GM12878 (cell line): ENCODE results near the gene SNRPF. TPM values are rescaled to one million over a fixed set of nuclear protein-coding genes. Genes with fewer than 3 reads are reported as not detected.
"Not testable (repeated sequence)": the region's sequence is repeated elsewhere in the genome, so short reads cannot be mapped to it uniquely, and the experiment has no call there.

Source experiments
- ATAC-seq: fragments of 200-7000 bp; cut with Tn5 transposase; 3 replicates; pipeline ENCODE4 v1.9.1; 2020; ENCODE audit warnings: mild to moderate bottlenecking, moderate library complexity
- BruUV-seq: library from RNA; stranded (reverse); fragments of 400-500 nt; replicated peaks from 2 replicates; lab custom pipeline; 2021; lab: Mats Ljungman, UMichigan
- CTCF ChIA-PET: fragments of 300-600 bp; sonication (Branson Sonifier 250); formaldehyde crosslinking; extraction: SDS; loops from one replicate; lab custom pipeline; 2021; ENCODE audit warnings: inconsistent platforms; lab: Yijun Ruan, JAX
- POLR2A ChIA-PET: fragments of 350-600 bp; formaldehyde crosslinking; extraction: SDS; loops from one replicate; lab custom pipeline; 2021; ENCODE audit warnings: inconsistent platforms; lab: Charles Lee
- RAD21 ChIA-PET: fragments of 300-600 bp; sonication (Branson Sonifier 250); formaldehyde crosslinking; loops from one replicate; lab custom pipeline; 2023; ENCODE audit warnings: antibody characterized with exemption; ENCODE audit not compliant: unreplicated experiment; lab: Charles Lee
- SMC1A ChIA-PET: fragments of 300-600 bp; sonication (Branson Sonifier 250); formaldehyde crosslinking; loops from one replicate; lab custom pipeline; 2023; ENCODE audit not compliant: unreplicated experiment, uncharacterized antibody; lab: Charles Lee
- DNase-seq: peaks from one replicate; pipeline ENCODE4 v3.0.0-alpha.2; 2011; ENCODE audit warnings: low read depth, low spot score
- FAIRE-seq: peaks from 3 replicates; lab custom pipeline; 2011; peaks lifted over from hg19 to GRCh38; lab: Jason Lieb, UNC
- H2AFZ ChIP-seq: 2 replicates; pipeline ENCODE4 v1.6.0; 2011; ENCODE audit warnings: low read depth, low read length, control low read depth; ENCODE audit not compliant: control insufficient read depth
- H3K27ac ChIP-seq: 2 replicates; pipeline ENCODE4 v1.5.1; 2011; ENCODE audit warnings: control low read depth; ENCODE audit not compliant: control insufficient read depth, insufficient read depth
- H3K27me3 ChIP-seq, 2 experiments: replicated peaks in 1 of 2; 2 replicates each; pipeline versions ENCODE4 v1.6.0 to v1.6.1; 2011; ENCODE audit warnings: low read length in 1 of 2; ENCODE audit not compliant: control insufficient read depth in 2 of 2, insufficient read depth in 2 of 2
- H3K36me3 ChIP-seq, 2 experiments: 2 replicates each; pipeline ENCODE4 v1.5.1; 2011; ENCODE audit warnings: low read length in 1 of 2; ENCODE audit not compliant: control insufficient read depth in 2 of 2, insufficient read depth in 2 of 2
- H3K4me1 ChIP-seq: 2 replicates; pipeline ENCODE4 v1.6.1; 2011; ENCODE audit warnings: mild to moderate bottlenecking, low read length, moderate library complexity, mixed read lengths; ENCODE audit not compliant: control insufficient read depth, insufficient read depth
- H3K4me2 ChIP-seq: 2 replicates; pipeline ENCODE4 v1.6.0; 2011; ENCODE audit warnings: control low read depth; ENCODE audit not compliant: control insufficient read depth, insufficient read depth
- H3K4me3 ChIP-seq: fragments of 200-600 bp; sonication (generic); 2 replicates; pipeline ENCODE4 v1.5.1; 2016
- H3K79me2 ChIP-seq: 2 replicates; pipeline ENCODE4 v1.6.0; 2011; ENCODE audit warnings: low read length; ENCODE audit not compliant: control insufficient read depth, insufficient read depth
- H3K9ac ChIP-seq: 2 replicates; pipeline ENCODE4 v1.8.0; 2011; ENCODE audit warnings: low read length, control low read depth, mixed read lengths; ENCODE audit not compliant: control insufficient read depth, insufficient read depth
- H3K9me3 ChIP-seq: replicated peaks from 3 replicates; pipeline ENCODE4 v1.5.1; 2011; ENCODE audit warnings: mild to moderate bottlenecking, low read length; ENCODE audit not compliant: control insufficient read depth, insufficient read depth
- H4K20me1 ChIP-seq: 2 replicates; pipeline ENCODE4 v1.6.0; 2011; ENCODE audit not compliant: control insufficient read depth, insufficient read depth
- CREM ChIP-seq: IDR thresholded peaks from 2 replicates; pipeline ENCODE4 v1.6.1; 2014; ENCODE audit warnings: antibody characterized with exemption, low read depth
- NFIC ChIP-seq: IDR thresholded peaks from 2 replicates; pipeline ENCODE4 v1.6.1; 2012; ENCODE audit warnings: low read depth, mild to moderate bottlenecking, inconsistent platforms, low read length, moderate library complexity
- RUNX3 ChIP-seq: IDR thresholded peaks from 2 replicates; pipeline ENCODE4 v1.6.1; 2012; ENCODE audit warnings: low read length, inconsistent platforms
- SREBF2 ChIP-seq: IDR thresholded peaks from 2 replicates; pipeline ENCODE4 v1.6.1; 2012; ENCODE audit warnings: mild to moderate bottlenecking, low read length
- TARDBP ChIP-seq: IDR thresholded peaks from 2 replicates; pipeline ENCODE4 v1.6.1; 2016; ENCODE audit warnings: borderline replicate concordance
- WGBS: methylation state at CpG from one replicate; pipeline ENCODE4 v1.1.6; 2016; ENCODE audit warnings: low lambda C conversion rate; ENCODE audit not compliant: insufficient replicate concordance, insufficient coverage; ENCODE audit errors: missing lambda C conversion rate; 5-methylcytosine and 5-hydroxymethylcytosine counted together
- in situ Hi-C: fragments of 300-500 bp; cut with MboI; formaldehyde crosslinking; loops from 9 replicates; pipeline ENCODE4 v1.14.3; 2018; ENCODE audit warnings: mixed read lengths
- intact Hi-C: fragments of 100-400 bp; cut with micrococcal nuclease; formaldehyde crosslinking; loops from one replicate; pipeline ENCODE4 v1.14.2; 2022; ENCODE audit not compliant: unreplicated experiment
- polyA plus RNA-seq, 11 experiments: library from polyadenylated mRNA; depleted of rRNA in 4 of 11; unstranded in 6 of 11; stranded (reverse) in 5 of 11; fragments of >200 nt; fragmentation: Nextera tagmentation in 4 of 11; fragmentation: Illumina TruSeq in 1 of 11; extraction: Ambion mirVana in 4 of 11; extraction: Trizol in 1 of 11; gene quantifications; 1 replicate in 1 of 11; 2 replicates in 10 of 11; pipeline versions ENCODE4 v1.2.1 to v1.2.3, GENCODE V29; 2011 to 2016; ENCODE audit warnings: inconsistent platforms in 2 of 11, missing spikeins in 2 of 11, low read depth in 1 of 11
- total RNA-seq, 4 experiments: library from RNA; depleted of rRNA in 3 of 4; stranded (reverse); fragments of >200 nt in 3 of 4; fragmentation: Illumina TruSeq in 1 of 4; extraction: Trizol in 1 of 4; gene quantifications; 2 replicates each; pipeline versions ENCODE4 v1.2.1 to v1.2.3, GENCODE V29; 2013 to 2021
- TF ChIP-seq, protein P1 (sequence below): fragments of 450-650 bp; formaldehyde crosslinking; IDR thresholded peaks from 2 replicates; pipeline ENCODE4 v1.4.0; 2022; ENCODE audit warnings: mild to moderate bottlenecking, moderate library complexity
- TF ChIP-seq, protein P2 (sequence below): IDR thresholded peaks from 2 replicates; pipeline ENCODE4 v1.6.1; 2011; ENCODE audit warnings: low read depth, low read length, improper control_type of control experiment, borderline replicate concordance

SNRPF gene
- total and polyA plus RNA-seq, 10 of the 15 experiments (the other 5 are each of a cell fraction or from before 2014, with no cell fraction given) = 36.5 to 204 (median 77.9) TPM

DNA sequence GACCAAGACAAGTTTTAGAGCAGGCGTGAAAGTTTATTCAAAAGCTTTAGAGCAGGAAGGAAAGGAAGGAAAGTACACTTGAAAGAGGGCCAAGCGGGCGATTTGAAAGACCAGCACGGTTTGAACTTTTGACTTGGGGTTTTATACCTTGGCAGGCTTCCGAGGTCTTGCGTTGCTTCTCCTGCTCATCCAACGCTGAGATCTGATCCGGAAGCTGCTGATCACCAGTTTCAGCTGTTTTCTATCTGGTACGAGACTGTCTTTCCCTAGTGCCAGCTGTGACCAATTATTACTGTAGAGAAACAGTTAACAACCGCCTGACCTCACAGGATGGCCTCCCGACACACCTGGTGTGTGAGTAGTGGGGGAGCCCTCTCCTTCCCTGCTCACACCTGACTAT, 20.6 kb upstream of the SNRPF start:
- Histone ChIP-seq H3K4me3 (no peak overlapping the region), H3K27ac (no peak overlapping the region), H3K27me3 (peaks cover 0 to 3% of the 10 kb centered on the region in 2 experiments; a peak in 1 of 4 replicates), H3K4me1 (no peaks in the 10 kb centered on the region), H3K36me3 (no peaks in the 10 kb centered on the region), H3K79me2 (no peaks in the 10 kb centered on the region), H4K20me1 (no peaks in the 10 kb centered on the region), H2AFZ (no peak overlapping the region; the same call in 1 of the 2 replicates), H3K9ac (no peak overlapping the region), H3K9me3 (no peaks in the 10 kb centered on the region), H3K4me2 (no peak overlapping the region)
- CTCF ChIA-PET = no interaction called here
- POLR2A ChIA-PET = no interaction called here
- FAIRE-seq = no peak
- DNase-seq = no peak
- intact Hi-C loops (no loop called here), in situ Hi-C loops (no loop called here)
- SMC1A ChIA-PET = no interaction called here
- no peak for TF ChIP-seq SREBF2
- TF ChIP-seq, protein P1, sequence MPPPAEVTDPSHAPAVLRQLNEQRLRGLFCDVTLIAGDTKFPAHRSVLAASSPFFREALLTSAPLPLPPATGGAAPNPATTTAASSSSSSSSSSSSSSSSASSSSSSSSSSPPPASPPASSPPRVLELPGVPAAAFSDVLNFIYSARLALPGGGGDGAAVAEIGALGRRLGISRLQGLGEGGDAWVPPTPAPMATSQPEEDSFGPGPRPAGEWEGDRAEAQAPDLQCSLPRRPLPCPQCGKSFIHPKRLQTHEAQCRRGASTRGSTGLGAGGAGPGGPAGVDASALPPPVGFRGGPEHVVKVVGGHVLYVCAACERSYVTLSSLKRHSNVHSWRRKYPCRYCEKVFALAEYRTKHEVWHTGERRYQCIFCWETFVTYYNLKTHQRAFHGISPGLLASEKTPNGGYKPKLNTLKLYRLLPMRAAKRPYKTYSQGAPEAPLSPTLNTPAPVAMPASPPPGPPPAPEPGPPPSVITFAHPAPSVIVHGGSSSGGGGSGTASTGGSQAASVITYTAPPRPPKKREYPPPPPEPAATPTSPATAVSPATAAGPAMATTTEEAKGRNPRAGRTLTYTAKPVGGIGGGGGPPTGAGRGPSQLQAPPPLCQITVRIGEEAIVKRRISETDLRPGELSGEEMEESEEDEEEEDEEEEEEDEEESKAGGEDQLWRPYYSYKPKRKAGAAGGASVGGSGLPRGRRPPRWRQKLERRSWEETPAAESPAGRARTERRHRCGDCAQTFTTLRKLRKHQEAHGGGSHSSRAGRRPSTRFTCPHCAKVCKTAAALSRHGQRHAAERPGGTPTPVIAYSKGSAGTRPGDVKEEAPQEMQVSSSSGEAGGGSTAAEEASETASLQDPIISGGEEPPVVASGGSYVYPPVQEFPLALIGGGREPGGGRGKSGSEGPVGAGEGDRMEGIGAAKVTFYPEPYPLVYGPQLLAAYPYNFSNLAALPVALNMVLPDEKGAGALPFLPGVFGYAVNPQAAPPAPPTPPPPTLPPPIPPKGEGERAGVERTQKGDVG = no peak
- TF ChIP-seq, protein P2, sequence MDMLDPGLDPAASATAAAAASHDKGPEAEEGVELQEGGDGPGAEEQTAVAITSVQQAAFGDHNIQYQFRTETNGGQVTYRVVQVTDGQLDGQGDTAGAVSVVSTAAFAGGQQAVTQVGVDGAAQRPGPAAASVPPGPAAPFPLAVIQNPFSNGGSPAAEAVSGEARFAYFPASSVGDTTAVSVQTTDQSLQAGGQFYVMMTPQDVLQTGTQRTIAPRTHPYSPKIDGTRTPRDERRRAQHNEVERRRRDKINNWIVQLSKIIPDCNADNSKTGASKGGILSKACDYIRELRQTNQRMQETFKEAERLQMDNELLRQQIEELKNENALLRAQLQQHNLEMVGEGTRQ = no peak
- TF ChIP-seq CREM = no peak
- TF ChIP-seq RUNX3 = no peak
- TF ChIP-seq TARDBP = no peak
- no peak for TF ChIP-seq NFIC
- no peak for ATAC-seq
- BruUV-seq = no TSS peak
- 0% methylated on average over 11 of the region's 11 CpGs for WGBS
- RAD21 ChIA-PET = no interaction called here

DNA sequence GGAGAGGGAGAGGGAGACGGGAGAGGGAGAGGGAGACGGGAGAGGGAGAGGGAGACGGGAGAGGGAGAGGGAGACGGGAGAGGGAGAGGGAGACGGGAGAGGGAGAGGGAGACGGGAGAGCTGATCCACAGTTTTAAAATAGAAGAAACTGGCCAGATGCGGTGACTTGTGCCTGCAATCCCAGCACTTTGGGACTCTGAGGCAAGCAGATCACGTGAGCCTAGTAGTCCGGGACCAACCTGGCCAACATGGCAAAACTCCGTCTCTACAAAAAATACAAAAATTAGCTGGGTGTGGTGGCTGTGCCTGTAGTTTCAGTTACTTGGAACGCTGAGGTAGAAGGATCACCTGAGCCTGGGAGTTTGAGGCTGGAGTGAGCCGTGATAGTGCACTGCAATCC, 16.3 kb upstream of the SNRPF start:
- ATAC-seq, H3K36me3 ChIP-seq, H3K27me3 ChIP-seq, H3K9me3 ChIP-seq, DNase-seq, H3K79me2 ChIP-seq, H3K9ac ChIP-seq, H2AFZ ChIP-seq, RAD21 ChIA-PET, POLR2A ChIA-PET, BruUV-seq, in situ Hi-C loops, FAIRE-seq, H4K20me1 ChIP-seq, H3K4me1 ChIP-seq, H3K4me2 ChIP-seq, intact Hi-C loops, H3K27ac ChIP-seq, H3K4me3 ChIP-seq, CTCF ChIA-PET: not testable (repeated sequence)
- 61% methylated on average over 6 of the region's 12 CpGs for WGBS
- SMC1A ChIA-PET = interaction anchor here (0.8 kb wide), 1 partner anchor 143 kb away, joined by 3 read pairs; no protein-coding TSS in a partner anchor
